GF-D8 (cell line): Measurements from ENCODE around the gene KIAA0930.

Source experiments
- DNase-seq: peaks from one replicate; lab custom pipeline; 2025; lab: John Stamatoyannopoulos, UW

The KIAA0930 gene

GRCh38 chr22:45216133-45217003 lies 24.3 kb downstream of the KIAA0930 start:
- DNase-seq, result no peak

GRCh38 chr22:45212992-45213751 lies 27.5 kb downstream of the KIAA0930 start:
- peak; percentile 75 for DNase-seq

DNA sequence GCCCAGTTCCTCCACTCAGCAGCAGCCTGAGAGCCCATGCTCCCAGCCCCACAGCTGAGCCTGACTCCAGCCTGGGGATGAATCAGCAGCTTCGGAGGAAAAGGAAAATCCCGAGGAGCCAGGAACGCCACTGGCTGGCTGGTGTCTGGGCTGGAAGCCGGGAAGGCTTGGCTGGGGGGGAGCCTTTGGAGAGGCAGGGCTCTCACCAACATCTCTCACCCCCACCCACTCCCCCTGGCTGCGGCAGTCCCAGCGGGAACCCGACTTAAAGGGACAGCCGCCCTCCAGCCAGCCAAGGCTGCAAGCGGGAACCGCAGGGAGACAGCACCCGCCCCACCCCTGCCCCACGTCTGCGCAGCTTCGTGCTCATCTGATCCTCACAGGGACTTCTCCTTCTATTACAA lies 28.4 kb downstream of the KIAA0930 start:
- DNase-seq, result no peak

DNA sequence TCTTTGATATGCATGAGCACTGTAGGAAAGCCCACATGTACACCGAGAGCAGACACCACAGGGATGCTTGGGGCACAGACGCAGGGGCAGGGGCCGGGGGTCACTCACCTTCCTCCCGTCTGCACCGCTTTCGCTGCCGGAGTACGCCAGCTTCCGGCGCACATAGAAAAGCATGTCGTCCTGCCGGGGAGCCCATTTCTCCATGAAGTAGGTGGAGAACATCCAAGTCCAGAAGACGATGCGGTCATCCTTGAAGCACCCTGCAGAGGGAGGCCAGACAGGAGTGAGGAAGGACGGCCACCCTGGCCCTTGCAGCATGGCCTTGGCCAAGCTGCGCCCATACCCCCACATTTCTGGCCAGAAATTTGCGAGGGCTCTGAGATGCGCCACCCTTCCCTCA lies 28.8 kb downstream of the KIAA0930 start:
- DNase-seq, result no peak

- no peak for DNase-seq
Observed at GRCh38 chr22:45211435-45211834, 29.3 kb downstream of the KIAA0930 start.

DNA sequence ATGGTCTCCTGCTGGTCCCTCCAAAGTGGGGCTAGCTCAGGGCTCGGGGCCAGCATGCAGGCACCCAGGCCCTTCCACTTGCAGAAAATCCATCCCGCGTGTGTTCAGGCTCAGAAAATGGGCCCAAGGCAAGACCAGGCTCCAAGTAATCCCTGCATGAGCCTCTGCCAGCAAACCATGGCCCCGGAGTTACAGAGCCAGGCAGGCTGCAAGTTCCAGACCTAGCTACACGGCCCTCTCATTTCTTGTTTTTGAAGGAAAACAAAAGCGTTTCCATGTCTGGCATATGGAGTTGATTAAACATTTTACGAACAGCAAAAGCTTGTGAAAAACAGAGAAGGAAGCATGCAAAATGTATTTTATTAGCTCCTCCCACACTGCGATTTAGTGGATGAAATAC lies 29.7 kb downstream of the KIAA0930 start:
- no peak for DNase-seq

DNA sequence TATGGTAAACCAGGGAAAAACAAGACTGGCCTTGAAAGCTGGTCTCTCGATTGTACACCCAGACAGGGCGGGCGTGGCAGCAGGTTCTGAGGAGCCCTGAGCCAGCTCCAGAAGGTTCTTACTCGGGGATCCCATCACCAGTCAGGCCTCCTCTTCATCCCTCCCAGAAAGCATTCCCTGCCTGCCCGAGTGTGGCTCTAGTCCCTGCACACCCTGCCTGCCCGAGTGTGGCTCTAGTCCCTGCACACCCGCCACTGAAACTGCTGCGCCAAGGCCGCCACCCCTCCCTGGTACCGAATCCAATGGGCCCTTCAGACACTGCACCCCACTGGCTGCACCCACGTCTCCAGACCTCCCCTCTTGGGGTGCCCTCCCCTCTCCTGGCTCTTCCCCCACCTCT lies 30.1 kb downstream of the KIAA0930 start:
- DNase-seq, result no peak

DNA sequence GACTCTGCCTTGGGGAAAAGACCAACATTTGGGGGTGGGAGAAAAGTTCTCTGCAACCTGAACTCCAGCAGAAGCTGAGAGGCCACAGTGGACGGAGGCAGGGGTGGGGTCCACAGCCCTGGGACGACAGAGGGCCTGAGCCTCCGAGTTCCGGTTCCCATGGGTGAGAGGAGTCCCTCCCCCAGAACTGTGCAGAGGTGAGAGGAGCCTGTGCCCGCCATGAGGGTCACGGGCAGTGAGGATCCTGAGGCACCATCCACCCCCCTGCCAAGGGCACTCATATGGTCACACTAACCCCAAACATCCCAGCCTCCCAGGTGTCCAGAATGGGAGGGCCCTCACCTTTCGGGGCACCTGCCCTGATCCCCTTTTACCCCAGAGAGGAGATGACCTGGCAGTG lies 30.5 kb downstream of the KIAA0930 start:
- no peak for DNase-seq

DNA sequence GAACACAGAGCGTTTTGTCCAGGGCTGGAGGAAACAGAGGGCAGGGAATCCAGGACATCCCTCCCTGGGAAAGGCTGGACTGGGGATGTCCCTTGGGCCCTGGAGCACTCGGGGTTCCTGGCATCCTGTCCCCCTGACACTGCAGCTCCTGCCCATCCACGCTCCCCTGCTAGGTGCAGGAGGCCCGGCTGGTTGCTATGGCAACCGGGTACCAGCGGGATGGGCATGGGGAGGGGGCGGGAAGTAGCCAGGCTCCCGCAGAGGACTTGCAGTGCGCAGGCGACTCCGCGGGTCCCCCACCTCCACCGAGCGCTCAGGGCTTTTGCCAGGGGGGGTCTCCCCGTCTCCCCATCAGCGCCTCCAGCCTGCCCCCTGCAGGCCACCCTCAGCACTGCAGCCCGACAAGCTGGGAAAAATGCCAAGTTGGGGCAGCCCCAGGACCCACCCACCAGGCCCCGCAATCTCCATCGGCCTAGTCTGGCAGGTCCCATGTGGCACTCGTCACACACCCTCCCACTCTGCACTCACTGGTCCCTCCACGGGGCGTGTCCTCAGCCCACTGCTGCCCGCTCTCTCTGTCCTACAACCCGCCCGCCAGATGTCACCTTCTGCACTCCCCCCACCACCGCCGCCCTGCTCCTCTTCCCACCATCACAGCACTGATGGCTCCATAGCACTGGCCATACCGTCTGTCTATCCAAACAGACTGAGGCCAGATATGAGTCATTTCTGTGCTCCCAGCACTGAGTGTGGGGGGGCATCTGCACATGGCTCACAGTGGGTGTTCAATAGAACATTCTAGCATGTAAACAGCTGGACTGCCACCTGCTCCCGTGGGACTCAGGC lies 31.5 kb downstream of the KIAA0930 start:
- no peak for DNase-seq

GRCh38 chr22:45208696-45208992 lies 32.0 kb downstream of the KIAA0930 start:
- no peak for DNase-seq

- DNase-seq, result no peak
Observed at GRCh38 chr22:45207981-45208664, 32.6 kb downstream of the KIAA0930 start.

GRCh38 chr22:45207533-45207932 lies 33.2 kb downstream of the KIAA0930 start:
- DNase-seq, result no peak

- no peak for DNase-seq
Observed at GRCh38 chr22:45206233-45206632, 34.5 kb downstream of the KIAA0930 start.

DNA sequence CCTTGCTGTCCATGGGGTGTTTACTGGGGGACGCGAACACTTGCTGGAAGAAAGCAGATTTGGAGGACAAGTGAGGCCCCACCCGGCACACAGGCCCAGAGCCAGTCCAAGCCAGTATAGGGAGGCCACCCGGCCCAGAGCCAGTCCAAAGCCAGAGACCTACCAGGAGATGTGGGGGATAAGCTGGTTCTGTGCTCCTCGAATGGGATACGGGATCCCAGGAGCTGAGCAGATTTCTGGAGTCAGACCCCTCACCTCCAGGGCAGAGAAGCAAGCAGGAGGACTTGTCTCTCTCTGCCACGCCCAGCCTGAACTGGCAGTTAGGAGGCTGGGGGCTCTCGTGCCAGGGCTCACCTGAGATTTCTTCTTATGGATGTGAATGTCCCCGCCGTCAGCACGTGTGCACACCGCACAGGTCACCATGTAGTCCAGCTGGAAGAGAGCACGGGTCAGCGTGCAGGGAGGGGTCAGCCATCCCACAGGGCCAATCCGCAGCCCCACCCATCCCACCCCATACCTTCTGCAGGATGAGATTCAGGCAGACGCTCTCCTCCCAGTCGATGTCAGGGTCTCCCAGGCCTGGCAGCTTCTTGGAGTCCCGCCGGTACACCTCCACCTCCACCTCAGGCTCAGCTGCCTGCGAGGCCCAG lies 35.3 kb downstream of the KIAA0930 start:
- no peak for DNase-seq

DNA sequence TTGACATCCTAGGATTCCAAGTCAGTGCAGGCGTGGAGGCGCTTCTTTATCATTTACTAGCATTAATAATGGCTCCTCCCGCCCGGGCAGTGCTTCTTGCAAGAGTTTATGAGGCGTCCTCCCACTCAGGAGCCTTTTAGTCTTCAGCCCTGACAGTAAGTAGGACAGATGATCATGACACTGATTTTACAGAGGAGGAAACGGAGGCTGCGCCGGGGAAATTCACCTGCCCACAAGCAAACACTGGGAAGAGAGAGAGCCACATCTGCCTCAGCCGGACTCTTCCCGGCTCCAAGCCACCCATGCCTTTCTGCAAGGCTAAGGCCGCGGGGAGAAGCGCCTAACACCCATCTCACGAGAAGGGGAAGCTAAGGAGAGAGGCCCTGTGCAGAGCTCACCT lies 35.9 kb downstream of the KIAA0930 start:
- DNase-seq, result no peak

- DNase-seq, result no peak
Observed at GRCh38 chr22:45204241-45204640, 36.5 kb downstream of the KIAA0930 start.

DNA sequence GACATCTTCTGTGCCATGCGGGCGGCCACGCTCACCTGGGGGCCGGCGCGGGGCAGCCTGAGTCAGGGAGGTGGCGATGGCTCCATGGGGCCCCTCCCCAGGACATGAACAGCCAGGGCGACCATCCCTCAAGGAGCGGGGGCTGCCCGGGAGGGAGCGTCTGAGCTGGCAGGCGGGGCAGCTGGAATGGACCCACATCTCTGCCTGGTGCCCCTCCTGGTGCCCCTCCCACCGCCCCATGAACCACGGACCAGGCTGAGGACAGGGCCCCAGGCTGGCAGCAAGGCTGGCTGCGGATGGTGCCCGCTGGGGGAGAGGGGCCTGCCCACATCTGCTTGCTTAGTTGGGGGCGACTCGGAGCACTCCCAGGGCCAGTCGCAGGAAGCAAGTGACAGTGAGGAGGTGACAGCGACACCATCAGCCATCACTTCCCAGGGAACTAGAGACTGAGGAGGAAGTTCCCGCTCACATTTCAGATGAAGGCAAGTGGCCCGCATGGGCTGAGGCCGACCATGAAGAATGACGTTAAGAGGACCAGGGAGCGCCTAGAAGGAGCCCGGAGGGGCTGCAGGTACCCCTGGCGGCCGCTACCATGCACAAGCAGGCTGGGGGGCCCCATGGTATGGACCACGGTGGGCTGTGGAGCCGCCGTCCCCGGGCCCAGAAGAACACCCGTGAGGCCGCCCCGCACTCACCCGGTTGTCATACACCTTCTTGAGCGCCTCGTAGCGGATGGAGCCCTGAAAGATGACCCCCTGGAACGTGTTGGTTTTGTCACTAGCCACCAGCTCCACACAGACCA lies 37.3 kb downstream of the KIAA0930 start:
- DNase-seq, result no peak

DNA sequence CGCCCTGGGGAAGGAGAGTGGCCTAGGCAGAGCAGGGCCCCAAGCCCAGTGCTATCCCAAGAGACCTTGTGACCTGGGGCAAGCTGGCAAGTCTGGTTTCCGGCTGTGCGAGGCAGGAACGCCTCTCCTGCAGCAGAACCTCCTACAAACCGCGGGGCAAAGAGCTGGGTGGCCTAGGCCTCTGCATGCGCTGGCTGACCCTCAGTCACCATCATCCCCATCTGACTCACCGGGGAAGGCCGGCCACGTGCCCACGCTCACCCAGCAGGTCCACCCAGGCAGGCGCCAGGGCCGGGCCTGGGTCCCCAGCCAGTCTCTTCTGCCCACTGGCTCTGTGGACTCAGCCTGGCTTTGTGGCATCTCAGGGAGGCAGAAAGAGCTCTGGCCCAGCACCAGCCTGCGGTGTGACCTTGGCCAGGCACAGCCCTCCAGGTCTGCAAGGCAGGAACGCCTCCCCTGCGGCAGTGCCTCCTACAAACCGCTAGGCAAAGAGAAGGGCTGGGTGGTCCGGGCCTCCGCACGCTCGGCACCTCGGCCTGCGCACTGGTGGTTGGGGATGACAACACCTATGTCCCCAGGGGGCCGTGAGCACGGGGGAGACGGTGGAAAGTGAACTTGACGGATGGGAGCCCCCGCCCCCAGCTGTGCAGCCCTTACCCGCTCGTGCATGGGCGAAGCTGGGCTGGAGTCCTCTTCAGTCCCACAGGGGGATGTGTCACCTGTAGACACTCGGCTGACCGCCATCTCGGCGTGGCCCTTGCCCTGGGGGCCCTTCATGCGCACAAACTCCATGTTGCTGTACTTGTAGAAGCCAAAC lies 38.2 kb downstream of the KIAA0930 start:
- peak; percentile 45 for DNase-seq

DNA sequence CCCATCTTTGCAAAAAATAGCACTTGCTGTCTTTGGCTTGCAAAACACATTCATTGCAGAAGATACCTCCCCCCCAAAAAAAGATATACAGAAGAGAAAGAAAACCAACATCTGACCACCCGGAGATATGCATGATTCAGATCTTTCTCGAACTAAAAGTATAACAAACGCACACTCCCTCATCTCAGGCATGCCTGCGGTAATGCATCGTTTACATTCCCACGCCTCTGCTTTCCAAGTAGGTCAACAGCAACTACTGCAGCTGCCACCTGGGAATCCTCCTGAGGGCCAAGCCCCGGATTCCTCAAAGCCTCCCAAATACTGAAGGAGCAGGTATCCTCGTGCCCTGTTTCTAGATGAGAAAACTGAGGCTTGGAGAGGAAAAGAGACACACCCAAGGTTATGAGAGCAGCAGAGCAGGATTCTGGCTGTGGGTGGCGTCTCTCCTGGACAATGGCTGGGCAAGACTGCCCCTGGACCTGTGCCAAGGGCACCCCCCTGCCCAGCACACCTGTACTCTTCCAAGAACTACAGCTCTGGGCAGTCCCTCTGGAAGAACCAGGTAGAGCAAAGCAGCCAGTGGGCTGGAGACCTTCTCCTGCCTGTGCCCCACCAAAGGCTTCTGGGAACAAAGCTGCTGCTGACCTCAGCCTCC lies 38.9 kb downstream of the KIAA0930 start:
- DNase-seq, result no peak
